T-helper 9 cell (primary cell): ENCODE data around the gene HEMK1.

Source experiments
- DNase-seq: peaks from one replicate; pipeline ENCODE4 v3.0.0-alpha.2; 2020

The HEMK1 gene

GRCh38 chr3:50545781-50546180 is 23.5 kb upstream of the HEMK1 start:
- no peak for DNase-seq

GRCh38 chr3:50549226-50549625 is 20.1 kb upstream of the HEMK1 start:
- no peak for DNase-seq

- DNase-seq: peak; percentile 55
Measured at GRCh38 chr3:50550079-50550736, 19.1 kb upstream of the HEMK1 start.

GRCh38 chr3:50551054-50551659 is 18.2 kb upstream of the HEMK1 start:
- no peak for DNase-seq

- no peak for DNase-seq
Measured at GRCh38 chr3:50551681-50552435, 17.5 kb upstream of the HEMK1 start.

- no peak for DNase-seq
Measured at GRCh38 chr3:50552598-50552997, 16.7 kb upstream of the HEMK1 start.

- no peak for DNase-seq
Measured at GRCh38 chr3:50554553-50554952, 14.8 kb upstream of the HEMK1 start.

- no peak for DNase-seq
Measured at GRCh38 chr3:50557106-50557505, 12.2 kb upstream of the HEMK1 start.

- DNase-seq: no peak
Measured at GRCh38 chr3:50557915-50558314, 11.4 kb upstream of the HEMK1 start.

GRCh38 chr3:50559702-50560101 is 9.6 kb upstream of the HEMK1 start:
- DNase-seq: no peak

- no peak for DNase-seq
Measured at GRCh38 chr3:50562861-50563260, 6.5 kb upstream of the HEMK1 start.

- DNase-seq: no peak
Measured at GRCh38 chr3:50563867-50564266, 5.5 kb upstream of the HEMK1 start.

GRCh38 chr3:50564321-50564720 is 5.0 kb upstream of the HEMK1 start:
- no peak for DNase-seq

- no peak for DNase-seq
Measured at GRCh38 chr3:50567011-50567385, 2.3 kb upstream of the HEMK1 start.

- DNase-seq: peak; percentile 88
Measured at GRCh38 chr3:50567386-50568167, 1.7 kb upstream of the HEMK1 start, which contains the start of gene C3orf18. Gene C3orf18 (minus strand): TSS chr3:50567747. CDS start chr3:50565699, 2,048 bp downstream.

GRCh38 chr3:50570508-50571279 is 1.4 kb downstream of the HEMK1 start:
- no peak for DNase-seq

- no peak for DNase-seq
Measured at GRCh38 chr3:50571486-50571885, 2.2 kb downstream of the HEMK1 start.

GRCh38 chr3:50572158-50572557 is 2.8 kb downstream of the HEMK1 start:
- peak; percentile 72 for DNase-seq

- no peak for DNase-seq
Measured at GRCh38 chr3:50572801-50573371, 3.6 kb downstream of the HEMK1 start.

GRCh38 chr3:50573566-50574443 is 4.5 kb downstream of the HEMK1 start:
- DNase-seq: peak; percentile 9

- DNase-seq: no peak
Measured at GRCh38 chr3:50574444-50574831, 5.1 kb downstream of the HEMK1 start.
